Measurements from ENCODE around the gene CDKN2D. TPM values are rescaled to one million over a fixed set of nuclear protein-coding genes. Genes with fewer than 3 reads are reported as not detected.
A peak's percentile ranks its signal among the peaks of the same experiment; 100 is the strongest.

The CDKN2D gene
- total and polyA plus RNA-seq, 2 of the 13 experiments (the other 11 are each of a cell fraction or from before 2014, with no cell fraction given) = 5.4 to 8.6 TPM

- no peak for TF ChIP-seq GPBP1L1 (CRISPR knock-in tag; IDR thresholded peaks at IDR 0.05)
- TF ChIP-seq FLYWCH1 (CRISPR knock-in tag; IDR thresholded peaks at IDR 0.05) = no peak
- no peak for TF ChIP-seq TIGD3 (CRISPR knock-in tag; IDR thresholded peaks at IDR 0.05; ENCODE audit: borderline replicate concordance)
- TF ChIP-seq ZFP37 (CRISPR knock-in tag; IDR thresholded peaks at IDR 0.05; ENCODE audit: borderline replicate concordance) = no peak
- peak; percentile 87 for TF ChIP-seq KDM2A (CRISPR knock-in tag; IDR thresholded peaks at IDR 0.05; ENCODE audit: borderline replicate concordance, low read depth)
- 0 out of 2 replicates have a peak, but pooled peaks have one; percentile 31 for TF ChIP-seq RAD21 (CRISPR knock-in tag; IDR thresholded peaks at IDR 0.05)
- TF ChIP-seq TSC22D2 (CRISPR knock-in tag; IDR thresholded peaks at IDR 0.05; ENCODE audit: borderline replicate concordance) = 0 out of 2 replicates have a peak, but pooled peaks have one; percentile 39
- no peak for TF ChIP-seq ZNF567 (CRISPR knock-in tag; IDR thresholded peaks at IDR 0.05; ENCODE audit: borderline replicate concordance)
- peak; percentile 34; the same call in 1 of the 2 replicates for TF ChIP-seq FOXA3 (CRISPR knock-in tag; IDR thresholded peaks at IDR 0.05)
- peak; percentile 42; the same call in 1 of the 2 replicates for TF ChIP-seq MXD1 (CRISPR knock-in tag; IDR thresholded peaks at IDR 0.05)
- TF ChIP-seq ZNF318 (CRISPR knock-in tag; IDR thresholded peaks at IDR 0.05) = no peak
- no peak for TF ChIP-seq ZMAT5 (CRISPR knock-in tag; IDR thresholded peaks at IDR 0.05; ENCODE audit: borderline replicate concordance, low read depth)
- 0 out of 2 replicates have a peak, but pooled peaks have one; percentile 78 for TF ChIP-seq ZNF704 (CRISPR knock-in tag; IDR thresholded peaks at IDR 0.05; ENCODE audit: borderline replicate concordance)
- no peak for TF ChIP-seq NFKBIZ (CRISPR knock-in tag; IDR thresholded peaks at IDR 0.05)
These were observed at the start of gene CDKN2D (continued) for GRCh38 chr19:10568826-10569651.

All from HepG2 (cell line).